ENCODE data around the gene PRCD.

- TF ChIP-seq, protein P1, sequence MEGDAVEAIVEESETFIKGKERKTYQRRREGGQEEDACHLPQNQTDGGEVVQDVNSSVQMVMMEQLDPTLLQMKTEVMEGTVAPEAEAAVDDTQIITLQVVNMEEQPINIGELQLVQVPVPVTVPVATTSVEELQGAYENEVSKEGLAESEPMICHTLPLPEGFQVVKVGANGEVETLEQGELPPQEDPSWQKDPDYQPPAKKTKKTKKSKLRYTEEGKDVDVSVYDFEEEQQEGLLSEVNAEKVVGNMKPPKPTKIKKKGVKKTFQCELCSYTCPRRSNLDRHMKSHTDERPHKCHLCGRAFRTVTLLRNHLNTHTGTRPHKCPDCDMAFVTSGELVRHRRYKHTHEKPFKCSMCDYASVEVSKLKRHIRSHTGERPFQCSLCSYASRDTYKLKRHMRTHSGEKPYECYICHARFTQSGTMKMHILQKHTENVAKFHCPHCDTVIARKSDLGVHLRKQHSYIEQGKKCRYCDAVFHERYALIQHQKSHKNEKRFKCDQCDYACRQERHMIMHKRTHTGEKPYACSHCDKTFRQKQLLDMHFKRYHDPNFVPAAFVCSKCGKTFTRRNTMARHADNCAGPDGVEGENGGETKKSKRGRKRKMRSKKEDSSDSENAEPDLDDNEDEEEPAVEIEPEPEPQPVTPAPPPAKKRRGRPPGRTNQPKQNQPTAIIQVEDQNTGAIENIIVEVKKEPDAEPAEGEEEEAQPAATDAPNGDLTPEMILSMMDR (IDR thresholded peaks at IDR 0.05), result no peak
- no peak for TF ChIP-seq POLR2A (IDR thresholded peaks at IDR 0.05)
These were observed 21.5 kb downstream of the PRCD start for GRCh38 chr17:76561332-76561731.
